Measurements from ENCODE around the gene BICRA. TPM values are rescaled to one million over a fixed set of nuclear protein-coding genes. Genes with fewer than 3 reads are reported as not detected.

BICRA gene
- total RNA-seq, 1 experiment from 2014 or later, result 0.95 TPM

DNA sequence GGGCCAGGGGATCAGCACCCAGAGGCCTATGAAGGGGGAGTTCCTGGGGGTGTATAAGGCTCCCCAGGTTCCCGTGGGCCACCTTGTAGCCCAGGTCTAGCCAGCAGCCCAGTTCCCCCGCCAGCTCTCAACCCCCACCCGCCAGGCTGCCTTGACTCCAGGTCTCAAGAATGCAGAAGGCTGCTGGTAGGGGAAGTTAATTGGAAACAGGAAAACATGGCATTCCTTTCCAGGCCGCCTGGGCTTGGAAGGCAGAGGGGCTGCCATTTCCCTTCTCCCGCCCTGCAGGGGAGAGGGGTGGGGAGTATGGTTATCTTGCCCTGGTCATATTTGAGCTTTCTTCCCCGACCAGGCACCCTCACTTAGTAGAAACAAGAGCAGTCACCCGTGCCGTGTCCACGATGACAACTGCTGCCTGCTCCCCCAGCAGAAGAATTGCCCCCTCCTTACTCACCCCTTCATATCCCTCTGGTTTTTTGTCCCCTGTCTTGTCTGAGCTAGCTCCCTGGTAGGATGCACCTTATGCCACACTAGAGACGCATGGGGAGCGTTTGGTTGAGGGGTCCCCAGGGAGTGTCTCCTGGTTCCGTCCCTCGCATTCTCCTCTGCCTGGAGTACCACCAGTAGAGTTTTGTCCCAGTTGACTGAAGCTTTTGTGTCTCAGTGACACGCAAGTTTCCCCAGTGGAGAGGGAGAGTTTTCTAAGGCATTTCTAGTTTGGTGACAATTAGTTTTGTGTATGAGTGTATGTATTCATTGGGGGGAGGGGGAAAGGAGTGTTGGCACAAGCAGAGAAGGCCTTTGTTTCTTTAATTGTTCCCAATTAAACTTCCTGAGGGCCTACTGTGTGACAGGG is 4.5 kb downstream of the BICRA start:
- no peaks in the 10 kb centered on the region for H3K27me3 ChIP-seq
- H3K27ac ChIP-seq, result no peak overlapping the region
- H3K4me1 ChIP-seq, result no peaks in the 10 kb centered on the region; the same call in 1 of the 2 replicates
- no peak overlapping the region for H3K4me3 ChIP-seq
- no peak for DNase-seq
- no peaks in the 10 kb centered on the region for H3K36me3 ChIP-seq
- H3K9me3 ChIP-seq (replicated peaks), result no peaks in the 10 kb centered on the region

DNA sequence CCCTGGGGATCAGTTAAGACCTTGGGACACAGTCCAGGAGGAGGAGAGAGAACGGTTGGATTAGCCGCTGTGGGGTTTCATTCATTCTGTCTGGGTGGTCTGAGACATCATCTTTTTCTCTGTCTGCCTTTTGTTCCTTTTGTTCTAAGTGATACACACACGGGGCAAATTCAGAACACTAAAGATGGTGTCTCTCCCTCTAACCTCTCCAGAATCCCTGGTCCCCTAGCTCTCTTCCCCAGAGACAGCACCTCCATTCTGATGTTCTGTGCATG is 5.0 kb downstream of the BICRA start:
- Histone ChIP-seq H3K36me3 (no peaks in the 10 kb centered on the region), H3K9me3 (replicated peaks) (no peaks in the 10 kb centered on the region), H3K4me3 (no peak overlapping the region), H3K27me3 (no peaks in the 10 kb centered on the region), H3K4me1 (no peaks in the 10 kb centered on the region; the same call in 1 of the 2 replicates), H3K27ac (no peak overlapping the region)
- no peak for DNase-seq

DNA sequence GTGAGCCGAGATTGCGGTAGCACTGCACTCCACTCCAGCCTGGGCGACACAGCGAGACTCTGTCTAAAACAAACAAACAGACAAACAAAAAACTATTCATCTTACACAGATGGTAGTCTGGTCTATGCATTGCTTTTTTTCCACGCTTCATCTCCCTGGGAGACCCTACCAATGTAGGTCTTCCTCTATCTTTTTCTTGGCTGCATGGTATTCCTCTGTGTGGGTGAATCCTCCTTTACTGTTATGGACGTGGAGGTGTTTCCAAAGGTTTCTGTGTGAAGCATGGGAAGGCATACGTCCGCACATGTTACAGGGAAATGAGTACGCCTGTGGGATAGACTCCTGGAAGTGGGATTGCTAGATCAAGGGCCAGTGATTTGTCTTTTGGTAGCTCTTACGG is 5.6 kb downstream of the BICRA start:
- no peak for DNase-seq
- H3K9me3 ChIP-seq (replicated peaks), result no peaks in the 10 kb centered on the region

DNA sequence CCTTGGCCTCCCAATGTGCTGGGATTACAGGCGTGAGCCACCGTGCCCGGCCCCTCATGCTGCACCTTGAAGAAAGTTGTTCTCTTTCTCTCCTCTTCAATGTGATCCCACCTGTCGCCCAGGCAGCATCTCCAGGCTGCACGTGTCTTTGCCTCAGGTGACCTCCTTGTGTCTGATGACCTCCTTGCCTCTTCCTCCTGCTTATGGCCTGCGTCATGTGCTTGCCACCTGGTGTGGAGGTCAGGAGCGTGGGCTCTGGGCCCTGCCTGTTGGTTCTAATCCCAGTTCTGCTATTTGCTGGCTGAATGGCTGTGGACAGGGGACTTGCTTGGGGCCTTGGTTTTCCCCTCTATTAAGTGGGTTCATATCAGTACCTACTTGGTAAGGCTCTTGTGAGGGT is 6.3 kb downstream of the BICRA start:
- no peak overlapping the region for H3K27ac ChIP-seq
- no peak overlapping the region for H3K4me3 ChIP-seq
- no peaks in the 10 kb centered on the region; the same call in 1 of the 2 replicates for H3K4me1 ChIP-seq
- H3K27me3 ChIP-seq, result no peaks in the 10 kb centered on the region
- no peaks in the 10 kb centered on the region for H3K36me3 ChIP-seq
- no peaks in the 10 kb centered on the region for H3K9me3 ChIP-seq (replicated peaks)
- DNase-seq, result no peak

More for the DNA sequence above, 5.6 kb downstream of the BICRA start:
- Histone ChIP-seq H3K4me1 (no peaks in the 10 kb centered on the region; the same call in 1 of the 2 replicates), H3K27me3 (no peaks in the 10 kb centered on the region), H3K36me3 (no peaks in the 10 kb centered on the region), H3K4me3 (no peak overlapping the region), H3K27ac (no peak overlapping the region)

DNA sequence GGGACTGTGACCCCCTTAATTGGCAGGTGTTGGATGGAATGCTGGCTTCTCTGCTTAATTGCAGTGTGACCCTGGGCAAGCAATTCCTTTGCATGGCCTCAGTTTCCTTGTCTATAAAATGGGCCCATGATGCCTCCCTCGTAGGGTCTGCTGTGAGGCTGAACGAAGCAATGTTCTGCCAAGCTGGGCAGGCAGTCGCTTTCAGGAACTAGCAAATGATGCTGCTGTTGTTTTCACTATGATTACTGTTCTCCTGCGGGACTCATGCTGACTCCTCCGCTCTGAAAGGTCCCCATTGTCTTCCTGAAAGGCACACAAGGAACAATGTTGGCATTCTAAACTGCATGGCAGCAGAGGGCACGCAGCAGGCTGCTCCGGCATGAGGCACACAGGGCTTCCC is 6.8 kb downstream of the BICRA start:
- Histone ChIP-seq H3K27ac (no peak overlapping the region), H3K27me3 (no peaks in the 10 kb centered on the region), H3K4me1 (no peaks in the 10 kb centered on the region; the same call in 1 of the 2 replicates), H3K36me3 (no peaks in the 10 kb centered on the region), H3K4me3 (no peak overlapping the region), H3K9me3 (replicated peaks) (no peaks in the 10 kb centered on the region)
- DNase-seq, result no peak

DNA sequence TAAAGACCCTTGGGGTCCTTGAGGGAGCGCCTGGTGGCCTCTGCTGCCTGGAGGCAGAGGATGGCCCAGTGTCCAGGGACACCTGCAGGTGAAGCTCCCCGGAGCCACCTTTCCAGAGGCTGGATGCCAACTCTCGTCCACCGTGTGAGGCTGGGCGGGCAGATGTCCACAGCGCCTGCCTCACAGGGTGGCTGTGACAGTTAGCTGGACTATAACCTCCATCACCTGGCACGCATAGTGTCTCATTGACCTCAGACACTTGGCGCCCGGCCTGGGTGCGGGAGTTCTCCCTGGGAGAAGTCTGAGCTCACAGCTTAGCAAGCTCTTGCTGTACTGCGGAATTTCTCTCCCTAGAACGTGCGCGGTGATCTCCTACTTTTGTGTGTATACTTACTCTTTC is 9.8 kb downstream of the BICRA start:
- no peak for DNase-seq
- Histone ChIP-seq H3K36me3 (no peaks in the 10 kb centered on the region), H3K9me3 (replicated peaks) (no peaks in the 10 kb centered on the region), H3K4me3 (no peak overlapping the region), H3K27me3 (no peaks in the 10 kb centered on the region), H3K27ac (no peak overlapping the region), H3K4me1 (no peaks in the 10 kb centered on the region)

DNA sequence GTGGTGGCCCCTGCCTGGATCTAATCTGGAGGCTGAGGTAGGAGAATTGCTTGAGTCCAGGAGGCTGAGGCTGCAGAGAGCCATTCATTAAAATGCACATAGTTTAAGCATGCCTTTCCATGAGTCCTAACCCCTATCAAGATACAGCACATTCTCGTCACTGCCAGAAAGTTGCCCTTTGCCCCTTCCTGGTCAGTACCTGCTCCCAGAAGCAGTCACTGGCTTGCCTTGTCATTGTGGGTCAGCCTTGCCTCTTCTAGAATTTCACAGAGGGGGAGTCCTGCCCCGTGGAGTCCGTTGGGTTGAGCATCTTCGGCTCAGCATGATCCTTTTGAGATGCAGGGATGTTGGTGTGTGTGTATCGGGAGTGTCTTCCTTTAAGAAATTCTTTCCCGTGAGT is 10.8 kb downstream of the BICRA start:
- DNase-seq, result no peak
- Histone ChIP-seq H3K4me3 (no peak overlapping the region), H3K36me3 (no peaks in the 10 kb centered on the region), H3K9me3 (replicated peaks) (no peaks in the 10 kb centered on the region), H3K27me3 (no peaks in the 10 kb centered on the region), H3K4me1 (no peaks in the 10 kb centered on the region), H3K27ac (no peak overlapping the region)

DNA sequence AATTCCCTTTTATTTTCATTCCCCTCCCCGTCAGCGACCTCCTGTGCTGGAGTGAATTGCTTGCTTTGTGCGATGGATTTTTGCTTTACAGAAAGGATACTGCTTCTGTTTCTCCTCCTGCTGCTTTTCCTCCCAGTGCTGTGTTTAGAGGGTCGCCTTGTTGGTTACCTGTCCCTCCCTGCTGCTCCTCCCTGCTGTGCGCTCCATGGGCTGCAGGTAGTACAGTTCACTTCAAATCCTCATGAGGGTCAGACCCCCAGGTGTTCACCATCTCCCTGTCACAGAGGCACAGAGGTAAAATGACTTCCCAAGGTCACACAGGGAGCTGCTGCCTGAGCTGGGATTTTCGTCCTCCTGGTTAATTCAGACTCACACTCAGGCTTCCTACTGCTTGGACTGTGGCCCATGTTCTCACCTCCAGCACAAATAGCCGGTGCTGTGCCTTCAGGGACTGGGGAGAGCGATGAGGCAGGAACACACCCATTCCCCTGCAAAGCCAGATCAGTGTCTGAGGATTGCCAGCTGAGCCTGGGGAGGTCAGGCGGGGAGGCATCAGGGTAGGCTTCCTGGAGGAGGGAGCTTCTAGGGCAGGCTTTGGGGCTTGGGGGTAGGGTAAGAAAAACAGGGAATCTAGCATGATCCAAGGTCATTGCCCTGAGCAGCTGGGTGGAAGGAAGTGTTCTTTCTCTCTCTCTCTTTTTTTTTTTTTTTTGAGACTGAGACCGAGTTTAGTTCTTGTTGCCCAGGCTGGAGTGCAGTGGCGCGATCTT is 14.4 kb downstream of the BICRA start:
- Histone ChIP-seq H3K27me3 (no peaks in the 10 kb centered on the region), H3K4me3 (no peak overlapping the region), H3K36me3 (no peaks in the 10 kb centered on the region), H3K9me3 (replicated peaks) (no peaks in the 10 kb centered on the region), H3K4me1 (no peaks in the 10 kb centered on the region), H3K27ac (no peak overlapping the region)
- no peak for DNase-seq

DNA sequence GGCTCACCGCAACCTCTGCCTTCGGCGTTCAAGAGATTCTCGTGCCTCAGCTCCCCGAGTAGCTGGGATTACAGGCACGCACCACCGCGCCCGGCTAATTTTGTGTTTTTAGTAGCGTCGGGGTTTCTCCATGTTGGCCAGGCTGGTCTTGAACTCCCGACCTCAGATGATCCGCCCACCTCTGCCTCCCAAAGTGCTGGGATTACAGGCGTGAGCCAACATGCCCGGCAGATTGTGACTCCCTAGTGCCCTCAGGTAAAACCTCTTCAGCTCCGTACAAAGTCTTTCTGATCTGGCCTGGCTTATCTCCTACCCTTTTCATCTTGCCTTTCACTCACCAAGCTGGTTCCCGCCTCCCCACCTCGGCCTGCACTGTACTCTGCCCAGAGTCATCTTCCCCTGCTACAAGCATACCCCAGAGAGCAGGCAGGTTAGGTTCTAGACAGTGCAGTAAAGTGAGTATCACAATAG is 15.0 kb downstream of the BICRA start:
- no peaks in the 10 kb centered on the region for H3K9me3 ChIP-seq (replicated peaks)
- DNase-seq, result no peak
- no peaks in the 10 kb centered on the region for H3K27me3 ChIP-seq

DNA sequence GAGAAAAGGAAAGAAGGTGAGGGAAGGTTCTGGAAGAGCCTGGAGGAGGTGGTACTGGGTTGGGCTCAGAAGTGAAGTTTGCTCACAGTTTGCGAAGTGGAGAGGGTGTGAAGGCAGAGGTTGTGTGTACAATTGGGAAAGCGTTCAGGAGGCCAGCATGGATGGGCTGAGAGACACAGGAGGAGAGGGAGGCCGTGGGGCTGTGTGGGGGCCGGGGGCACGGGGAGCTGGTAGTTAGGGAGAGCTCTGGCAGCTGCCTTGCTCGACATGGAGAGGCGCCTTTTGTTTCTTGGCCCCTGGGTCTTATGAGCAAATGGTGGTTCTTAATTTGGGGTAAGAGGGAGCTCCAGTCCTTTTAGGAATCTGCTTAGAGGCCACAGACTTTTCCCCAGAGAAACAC is 16.7 kb downstream of the BICRA start:
- Histone ChIP-seq H3K27ac (no peak overlapping the region), H3K36me3 (no peaks in the 10 kb centered on the region), H3K4me1 (no peaks in the 10 kb centered on the region), H3K4me3 (no peak overlapping the region), H3K9me3 (replicated peaks) (no peaks in the 10 kb centered on the region), H3K27me3 (no peaks in the 10 kb centered on the region)
- DNase-seq, result no peak

More for the DNA sequence above, 15.0 kb downstream of the BICRA start:
- Histone ChIP-seq H3K4me3 (no peak overlapping the region), H3K4me1 (no peaks in the 10 kb centered on the region), H3K36me3 (no peaks in the 10 kb centered on the region), H3K27ac (no peak overlapping the region)

DNA sequence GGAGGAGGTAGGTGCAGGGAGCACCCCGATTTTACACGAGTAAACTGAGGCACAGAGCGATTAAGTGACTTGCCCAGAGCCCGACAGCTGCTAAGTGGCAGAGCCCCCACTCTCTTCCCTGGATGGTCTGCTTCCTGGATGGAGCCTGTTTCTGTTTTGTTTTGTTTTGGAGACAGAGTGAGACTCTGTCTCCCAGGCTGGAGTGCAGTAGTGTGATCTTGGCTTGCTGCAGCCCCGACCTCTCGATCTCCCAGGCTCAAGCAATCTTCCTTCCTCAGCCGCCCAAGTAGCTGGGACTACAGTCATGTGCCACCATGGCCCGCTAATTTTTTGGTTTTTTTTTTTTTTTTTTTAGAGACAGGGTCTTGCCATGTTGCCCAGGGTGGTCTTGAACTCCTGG is 17.3 kb downstream of the BICRA start:
- no peak for DNase-seq
- H3K9me3 ChIP-seq (replicated peaks), result no peaks in the 10 kb centered on the region
- no peaks in the 10 kb centered on the region for H3K4me1 ChIP-seq
- H3K4me3 ChIP-seq, result no peak overlapping the region
- no peaks in the 10 kb centered on the region for H3K27me3 ChIP-seq
- no peaks in the 10 kb centered on the region for H3K36me3 ChIP-seq
- no peak overlapping the region for H3K27ac ChIP-seq

DNA sequence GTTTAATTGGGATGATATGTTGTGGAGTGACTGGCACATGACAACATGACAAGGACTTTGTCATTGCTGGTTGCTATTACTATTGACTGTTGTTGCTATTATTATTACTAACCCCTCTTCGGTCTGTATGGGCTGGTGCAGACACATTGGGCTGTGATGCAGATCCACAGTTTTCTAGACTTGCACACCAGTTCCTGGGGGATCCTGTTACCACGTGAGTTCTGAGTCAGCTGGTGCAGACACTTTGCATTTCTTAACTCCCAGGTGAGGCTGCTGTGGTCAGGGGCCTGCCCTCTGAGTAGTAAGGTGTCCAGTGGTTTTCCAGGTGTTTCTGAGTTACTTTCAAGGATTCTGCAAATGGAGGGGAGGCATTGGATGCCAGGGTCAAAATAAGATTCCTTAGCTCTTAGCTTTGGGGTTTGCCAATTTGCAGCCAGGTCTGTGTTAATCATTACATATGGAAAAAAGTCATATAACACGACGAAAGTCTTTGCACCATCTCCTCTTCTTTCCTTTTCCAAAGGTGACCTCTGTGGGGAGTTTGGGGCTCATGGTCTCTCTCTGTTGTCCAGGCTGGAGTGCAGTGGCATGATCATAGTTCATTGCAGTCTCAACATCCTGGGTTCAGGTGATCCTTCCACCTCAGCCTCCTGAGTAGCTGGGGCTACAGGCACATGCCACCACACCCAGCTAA is 19.3 kb downstream of the BICRA start:
- H3K27ac ChIP-seq, result no peak overlapping the region
- H3K27me3 ChIP-seq, result no peaks in the 10 kb centered on the region
- no peaks in the 10 kb centered on the region for H3K4me1 ChIP-seq
- no peak for DNase-seq
- H3K4me3 ChIP-seq, result no peak overlapping the region
- H3K9me3 ChIP-seq (replicated peaks), result no peaks in the 10 kb centered on the region
- no peaks in the 10 kb centered on the region for H3K36me3 ChIP-seq

DNA sequence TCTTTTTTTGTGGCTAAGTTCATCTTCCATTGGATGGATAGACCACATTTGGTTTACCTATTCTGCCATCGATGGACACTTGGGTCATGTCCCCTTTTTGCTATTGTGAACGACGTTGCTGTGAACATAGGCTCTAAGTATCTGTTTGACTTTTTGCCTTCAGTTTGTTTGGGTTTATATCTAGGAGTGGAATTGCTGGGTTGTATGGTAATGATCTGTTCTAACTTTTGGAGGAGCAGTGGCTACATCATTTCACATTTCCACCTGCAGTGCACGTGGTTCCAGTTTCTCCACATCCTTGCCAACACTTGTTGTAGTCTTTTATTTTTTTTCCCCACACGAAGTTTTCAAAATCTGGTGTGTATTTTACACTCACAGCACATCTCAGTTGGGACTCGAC is 21.7 kb downstream of the BICRA start:
- no peaks in the 10 kb centered on the region for H3K4me1 ChIP-seq
- no peaks in the 10 kb centered on the region for H3K9me3 ChIP-seq (replicated peaks)
- no peaks in the 10 kb centered on the region for H3K36me3 ChIP-seq
- no peak for DNase-seq
- H3K4me3 ChIP-seq, result no peak overlapping the region
- no peaks in the 10 kb centered on the region for H3K27me3 ChIP-seq
- H3K27ac ChIP-seq, result no peak overlapping the region

DNA sequence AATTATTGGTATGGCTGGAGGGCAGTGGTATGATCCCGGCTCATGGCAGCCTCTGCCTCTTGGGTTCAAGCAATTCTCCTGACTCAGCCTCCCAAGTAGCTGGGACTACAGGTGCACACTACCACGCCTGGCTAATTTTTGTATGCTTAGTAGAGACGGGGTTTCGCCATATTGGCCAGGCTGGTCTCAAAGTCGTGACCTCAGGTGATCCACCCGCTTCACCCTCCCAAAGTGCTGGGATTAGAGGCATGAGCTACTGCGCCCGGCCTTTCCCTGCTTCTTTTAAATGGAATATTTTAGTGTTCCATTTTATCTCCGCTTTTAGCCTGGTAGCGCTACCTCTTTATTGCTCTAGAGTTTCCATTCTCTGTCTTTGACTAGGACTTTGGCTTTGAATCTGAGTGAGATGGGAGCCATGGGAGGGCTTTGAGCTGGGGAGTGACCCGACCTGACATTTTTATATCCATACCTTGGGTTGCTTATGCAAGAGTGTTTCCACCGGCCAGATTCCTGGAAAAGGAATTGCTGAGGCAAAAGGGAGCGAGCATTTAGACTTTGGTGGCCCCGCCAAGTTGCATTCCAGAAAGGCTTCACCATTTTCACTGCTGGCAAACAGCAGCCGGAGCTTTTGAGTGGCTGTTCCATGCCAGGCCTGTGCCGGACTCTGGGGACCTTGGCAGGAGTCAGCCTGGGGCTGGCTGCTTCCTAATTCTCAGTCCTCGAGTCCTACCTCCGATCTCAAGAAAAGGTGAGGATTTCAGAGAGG is 22.9 kb downstream of the BICRA start:
- no peaks in the 10 kb centered on the region; the same call in 1 of the 2 replicates for H3K36me3 ChIP-seq
- no peak for DNase-seq
- H3K27me3 ChIP-seq, result no peaks in the 10 kb centered on the region
- no peak overlapping the region for H3K27ac ChIP-seq
- H3K4me1 ChIP-seq, result no peaks in the 10 kb centered on the region
- no peaks in the 10 kb centered on the region for H3K9me3 ChIP-seq (replicated peaks)
- H3K4me3 ChIP-seq, result no peak overlapping the region

All from SJCRH30 (cell line).